Activated B cell treated with CpG ODN at 0.5 μM for 24 hours (primary cell): ENCODE measurements around the gene PDK2. TPM values are rescaled to one million over a fixed set of nuclear protein-coding genes. Genes with fewer than 3 reads are reported as not detected.

Source experiments
- ATAC-seq: fragments of 200-7000 bp; cut with Tn5 transposase; one replicate; pipeline ENCODE4 v1.10.0; 2021; ENCODE audit warnings: low read depth, mild to moderate bottlenecking, moderate library complexity
- CTCF ChIA-PET: fragments of 350-600 bp; sonication (Branson Sonifier 250); formaldehyde crosslinking; loops from one replicate; lab custom pipeline; 2021; ENCODE audit warnings: antibody characterized with exemption; lab: Charles Lee
- POLR2A ChIA-PET: fragments of 350-600 bp; sonication (Branson Sonifier 250); formaldehyde crosslinking; loops from one replicate; lab custom pipeline; 2021; ENCODE audit warnings: antibody characterized with exemption; lab: Charles Lee
- DNase-seq: peaks from one replicate; pipeline ENCODE4 v3.0.0; 2022
- H3K27ac Mint-ChIP-seq: one replicate; pipeline ENCODE4 v1.8.0; 2020; ENCODE audit warnings: mixed read lengths
- H3K27me3 Mint-ChIP-seq: one replicate; pipeline ENCODE4 v1.8.0; 2021; ENCODE audit warnings: mixed read lengths
- H3K36me3 Mint-ChIP-seq: one replicate; pipeline ENCODE4 v1.8.0; 2021; ENCODE audit warnings: low read depth, mixed read lengths
- H3K4me1 Mint-ChIP-seq: one replicate; pipeline ENCODE4 v1.8.0; 2021; ENCODE audit warnings: mixed read lengths
- H3K4me3 Mint-ChIP-seq: one replicate; pipeline ENCODE4 v1.8.0; 2020; ENCODE audit warnings: mild to moderate bottlenecking, mixed read lengths
- H3K9me3 Mint-ChIP-seq: one replicate; pipeline ENCODE4 v1.8.0; 2020; ENCODE audit warnings: mixed read lengths
- CTCF ChIP-seq: fragments of 200-600 bp; IDR thresholded peaks from one replicate; pipeline ENCODE4 v1.8.0; 2022; ENCODE audit warnings: antibody characterized with exemption, mild to moderate bottlenecking
- intact Hi-C: fragments of 100-400 bp; cut with micrococcal nuclease; formaldehyde crosslinking; loops from one replicate; pipeline ENCODE4 v1.15.1; 2024
- total RNA-seq: library from RNA; stranded (reverse); gene quantifications from 2 replicates; pipeline ENCODE4 v1.2.3, GENCODE V29; 2022

PDK2 gene
- total RNA-seq, 1 donor from 2014 or later = 15.9 TPM

DNA sequence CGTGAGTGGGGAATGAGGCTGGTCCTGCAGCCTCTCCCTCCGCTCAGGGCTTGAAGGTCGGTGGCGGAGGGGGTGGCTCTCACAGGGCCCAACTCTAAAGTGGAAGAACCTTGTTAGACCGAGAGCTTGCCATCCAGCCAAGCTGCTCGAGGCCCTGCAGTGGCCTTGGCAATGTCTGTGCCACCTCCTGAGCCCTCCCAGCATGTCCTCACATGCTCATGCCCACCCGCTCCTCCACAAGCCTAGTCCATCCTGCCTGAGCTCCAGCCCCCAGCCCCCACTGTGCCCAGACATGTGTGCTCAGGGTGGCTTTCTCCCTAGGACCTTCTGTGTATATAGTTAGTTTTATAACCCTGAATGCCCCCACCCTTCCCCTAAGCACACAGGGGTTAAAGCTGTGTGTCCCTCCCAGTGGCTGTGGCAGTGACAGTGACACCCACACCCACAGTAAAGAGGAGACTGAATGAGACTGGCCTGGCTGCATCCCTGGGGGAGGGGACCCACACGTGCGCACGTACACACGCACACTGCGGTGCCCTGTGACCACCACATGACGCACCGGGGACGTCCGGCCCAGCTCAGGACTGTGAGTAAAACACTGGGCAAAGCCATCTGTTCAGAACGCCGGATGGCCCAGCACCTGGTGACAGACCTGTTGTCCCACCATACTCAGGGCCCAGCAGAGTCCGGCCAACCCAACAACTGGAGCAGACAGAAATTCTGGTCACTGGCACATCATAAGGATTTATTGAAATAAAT lies 15.6 kb downstream of the PDK2 start:
- no peak for DNase-seq
- Mint-ChIP-seq H3K27me3 (peaks cover 10% of the 10 kb centered on the region), H3K4me1 (peaks cover 4% of the 10 kb centered on the region), H3K36me3 (peaks cover 33% of the 10 kb centered on the region), H3K9me3 (no peaks in the 10 kb centered on the region), H3K4me3 (no peak overlapping the region), H3K27ac (no peak overlapping the region)
- CTCF ChIA-PET = no interaction called here
- POLR2A ChIA-PET = no interaction called here
- intact Hi-C loops = no loop called here
- no peak for ATAC-seq
- TF ChIP-seq CTCF = no peak

- ATAC-seq (no peak), DNase-seq (no peak)
- POLR2A ChIA-PET = no interaction called here
- H3K4me3 Mint-ChIP-seq = no peak overlapping the region
- no peak for TF ChIP-seq CTCF
- intact Hi-C loops = no loop called here
- H3K4me1 Mint-ChIP-seq = peaks cover 7% of the 10 kb centered on the region
- no peaks in the 10 kb centered on the region for H3K9me3 Mint-ChIP-seq
- H3K36me3 Mint-ChIP-seq = peaks cover 28% of the 10 kb centered on the region
- H3K27ac Mint-ChIP-seq = no peak overlapping the region
- H3K27me3 Mint-ChIP-seq = peaks cover 16% of the 10 kb centered on the region
- CTCF ChIA-PET = no interaction called here
Observed at GRCh38 chr17:50111673-50112655, 16.8 kb downstream of the PDK2 start.

DNA sequence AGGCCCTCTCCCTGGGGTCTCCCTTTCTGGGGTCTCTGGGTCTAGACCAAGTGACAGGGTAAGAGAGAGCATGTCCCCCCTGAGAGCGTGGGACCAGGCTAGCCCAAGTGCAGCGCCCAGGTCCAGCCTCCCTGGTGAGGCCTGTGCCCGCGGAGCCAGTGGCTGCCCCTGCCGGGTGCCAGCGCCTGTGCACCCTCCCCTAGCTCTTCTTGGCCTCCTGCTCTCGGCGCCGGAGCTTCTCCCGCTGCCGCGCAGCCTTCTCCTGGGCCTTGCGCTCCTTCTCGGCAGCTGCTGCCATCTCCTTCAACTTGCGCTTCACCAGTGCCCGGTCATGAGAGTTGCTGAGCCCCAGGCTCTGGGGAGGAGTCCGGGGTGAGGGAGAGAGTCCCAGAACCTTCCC lies 17.5 kb downstream of the PDK2 start:
- peaks cover 12% of the 10 kb centered on the region for H3K4me1 Mint-ChIP-seq
- intact Hi-C loops = no loop called here
- TF ChIP-seq CTCF = no peak
- H3K4me3 Mint-ChIP-seq = no peak overlapping the region
- DNase-seq (no peak), ATAC-seq (no peak)
- ChIA-PET POLR2A (no interaction called here), CTCF (interaction anchor here (0.5 kb wide), 1 partner anchor 81 kb away, joined by 3 read pairs; no protein-coding TSS in a partner anchor)
- no peaks in the 10 kb centered on the region for H3K9me3 Mint-ChIP-seq
- H3K27me3 Mint-ChIP-seq = peaks cover 19% of the 10 kb centered on the region
- H3K27ac Mint-ChIP-seq = no peak overlapping the region
- peaks cover 22% of the 10 kb centered on the region for H3K36me3 Mint-ChIP-seq

DNA sequence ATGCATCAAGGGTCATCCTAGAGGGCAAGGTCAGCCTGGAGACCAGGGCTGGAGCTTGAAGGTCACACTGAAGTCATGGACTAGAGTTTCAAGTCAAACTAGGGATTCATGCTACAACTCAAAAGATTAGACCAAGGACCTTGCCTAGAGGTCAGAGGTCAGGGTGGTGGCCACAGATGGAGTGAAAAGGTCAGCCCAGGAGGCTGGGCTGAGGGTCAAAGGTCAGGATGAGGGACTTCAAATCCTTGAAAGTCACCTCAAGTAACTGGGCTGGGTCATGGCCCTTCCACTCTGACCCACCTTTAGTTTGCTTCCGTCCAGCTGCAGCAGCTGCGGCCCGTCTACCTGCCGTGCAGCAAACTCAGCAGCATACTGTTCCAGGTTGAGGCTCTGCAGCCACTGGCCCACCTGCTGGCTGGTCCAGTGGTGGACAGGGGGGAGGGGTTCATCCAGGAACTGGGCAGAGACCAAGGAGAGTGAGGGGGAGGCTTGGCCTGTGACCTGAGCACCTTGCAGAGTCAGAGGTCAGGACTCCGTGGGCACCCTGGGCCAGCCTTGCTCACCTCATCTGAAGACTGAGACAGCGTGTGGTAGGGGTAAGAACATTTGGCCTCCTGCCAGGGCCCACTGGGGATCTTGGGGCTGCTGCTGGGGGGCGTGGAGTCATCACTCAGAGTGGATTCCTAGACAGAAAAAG lies 18.6 kb downstream of the PDK2 start:
- ATAC-seq (no peak), DNase-seq (no peak)
- TF ChIP-seq CTCF = no peak
- peaks cover 28% of the 10 kb centered on the region for H3K27me3 Mint-ChIP-seq
- no peak overlapping the region for H3K27ac Mint-ChIP-seq
- H3K9me3 Mint-ChIP-seq = no peaks in the 10 kb centered on the region
- H3K4me3 Mint-ChIP-seq = no peak overlapping the region
- peaks cover 13% of the 10 kb centered on the region for H3K36me3 Mint-ChIP-seq
- intact Hi-C loops = loop anchor here (2.0 kb wide), 1 partner anchor 157 kb away; no protein-coding TSS in a partner anchor
- POLR2A ChIA-PET = no interaction called here
- peaks cover 14% of the 10 kb centered on the region for H3K4me1 Mint-ChIP-seq
- CTCF ChIA-PET = interaction anchor here (1.1 to 1.4 kb wide), 4 partner anchors 18 to 65 kb away, joined by 3 to 5 read pairs (median 4); no protein-coding TSS in a partner anchor
